Measurements from ENCODE around the gene FBXL20.

The FBXL20 gene

GRCh38 chr17:39225308-39225958 lies 176.0 kb downstream of the FBXL20 start, which contains the start of gene STAC2:
STAC2 (minus strand) TSS chr17:39225945; CDS start chr17:39225502, 443 bp downstream.
- no peak for DNase-seq (ENCODE audit: low read depth in 2 of 2)

GRCh38 chr17:39224778-39225307 lies 176.6 kb downstream of the FBXL20 start:
- no peak for DNase-seq (ENCODE audit: low read depth in 2 of 2)

- DNase-seq (ENCODE audit: low read depth in 2 of 2), result no peak
Measured at GRCh38 chr17:39223907-39224777, 177.3 kb downstream of the FBXL20 start.

- DNase-seq (ENCODE audit: low read depth in 2 of 2), result no peak
Measured at GRCh38 chr17:39222866-39223834, 178.3 kb downstream of the FBXL20 start.

- DNase-seq (ENCODE audit: low read depth in 2 of 2), result no peak
Measured at GRCh38 chr17:39222151-39222550, 179.3 kb downstream of the FBXL20 start.

- DNase-seq (ENCODE audit: low read depth in 2 of 2), result no peak
Measured at GRCh38 chr17:39221572-39221971, 179.9 kb downstream of the FBXL20 start.

GRCh38 chr17:39219647-39220154 lies 181.7 kb downstream of the FBXL20 start:
- no peak for DNase-seq (ENCODE audit: low read depth in 2 of 2)

DNA sequence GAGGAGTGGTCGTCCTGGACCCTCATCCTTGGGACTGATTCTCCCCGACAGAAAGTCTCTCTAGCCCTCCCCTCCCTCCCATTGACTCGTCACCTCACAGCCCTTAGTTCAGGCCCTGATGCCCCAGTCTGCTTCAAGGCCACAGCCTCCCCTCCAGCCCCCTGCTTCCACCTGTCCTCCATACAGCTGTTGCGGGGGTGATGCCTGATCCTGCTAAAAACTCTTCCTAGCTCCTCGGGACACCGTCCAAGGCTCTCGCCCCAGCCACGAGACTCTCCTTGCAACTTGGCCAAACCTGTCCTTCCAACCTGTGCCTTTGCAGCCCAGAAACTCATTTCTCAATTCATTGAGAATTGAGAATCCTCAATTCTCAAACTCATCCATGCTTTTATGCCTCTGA lies 182.5 kb downstream of the FBXL20 start:
- no peak for DNase-seq (ENCODE audit: low read depth in 2 of 2)

DNA sequence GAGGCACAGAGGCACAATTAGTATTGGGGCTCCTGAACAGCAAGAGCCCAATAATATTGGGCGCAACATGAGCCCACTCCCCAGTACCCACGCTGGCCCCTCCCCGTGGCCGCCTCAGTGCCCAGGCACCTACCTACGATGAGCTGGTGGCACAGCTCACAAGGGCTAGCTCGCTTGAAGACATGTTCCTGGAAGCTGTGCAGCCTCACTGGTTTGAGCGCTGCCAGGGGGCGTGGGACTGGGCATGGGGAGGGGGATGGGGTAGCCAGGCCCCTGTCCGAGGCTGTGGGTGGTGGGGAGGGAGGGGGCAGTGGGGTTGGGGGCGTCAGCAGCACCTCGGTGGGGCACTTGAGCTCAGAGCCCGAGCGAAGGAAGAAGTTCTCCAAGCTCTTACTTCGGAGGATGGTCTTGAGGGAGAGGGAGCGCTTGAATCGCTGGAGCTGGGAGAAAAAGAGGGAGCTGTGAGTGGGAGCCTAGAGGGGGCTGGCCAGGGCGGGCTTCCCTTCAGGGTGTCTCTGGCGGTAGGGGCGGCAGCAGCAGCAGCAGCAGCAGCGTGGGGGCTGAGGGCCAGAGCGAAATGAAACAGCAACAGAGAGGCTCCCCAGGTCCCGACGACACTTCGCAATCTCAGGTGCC lies 183.6 kb downstream of the FBXL20 start:
- DNase-seq (ENCODE audit: low read depth in 2 of 2), result no peak

GRCh38 chr17:39213852-39214251 lies 187.6 kb downstream of the FBXL20 start:
- DNase-seq (ENCODE audit: low read depth in 2 of 2), result no peak

- DNase-seq (ENCODE audit: low read depth in 2 of 2), result no peak
Measured at GRCh38 chr17:39212841-39213480, 188.5 kb downstream of the FBXL20 start.

- DNase-seq (ENCODE audit: low read depth in 2 of 2), result no peak
Measured at GRCh38 chr17:39212195-39212810, 189.1 kb downstream of the FBXL20 start.

DNA sequence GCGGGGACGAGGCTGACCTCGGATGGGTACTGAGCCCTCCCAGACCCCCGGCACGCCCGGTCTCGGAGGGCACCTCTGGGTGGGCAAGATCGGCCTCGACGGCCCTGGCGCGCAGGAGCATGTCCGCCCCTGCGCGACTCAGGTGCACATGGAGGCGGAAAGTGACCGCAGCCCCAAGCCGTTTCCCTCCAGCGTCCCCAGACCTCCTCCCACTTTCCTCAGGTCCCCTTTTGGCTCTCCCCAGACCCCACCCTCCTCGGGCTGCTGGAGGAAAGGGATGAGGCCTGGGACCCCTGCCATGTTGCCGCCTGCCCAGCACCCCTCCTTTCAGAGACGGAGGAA lies 191.4 kb downstream of the FBXL20 start:
- DNase-seq (ENCODE audit: low read depth in 2 of 2), result no peak

DNA sequence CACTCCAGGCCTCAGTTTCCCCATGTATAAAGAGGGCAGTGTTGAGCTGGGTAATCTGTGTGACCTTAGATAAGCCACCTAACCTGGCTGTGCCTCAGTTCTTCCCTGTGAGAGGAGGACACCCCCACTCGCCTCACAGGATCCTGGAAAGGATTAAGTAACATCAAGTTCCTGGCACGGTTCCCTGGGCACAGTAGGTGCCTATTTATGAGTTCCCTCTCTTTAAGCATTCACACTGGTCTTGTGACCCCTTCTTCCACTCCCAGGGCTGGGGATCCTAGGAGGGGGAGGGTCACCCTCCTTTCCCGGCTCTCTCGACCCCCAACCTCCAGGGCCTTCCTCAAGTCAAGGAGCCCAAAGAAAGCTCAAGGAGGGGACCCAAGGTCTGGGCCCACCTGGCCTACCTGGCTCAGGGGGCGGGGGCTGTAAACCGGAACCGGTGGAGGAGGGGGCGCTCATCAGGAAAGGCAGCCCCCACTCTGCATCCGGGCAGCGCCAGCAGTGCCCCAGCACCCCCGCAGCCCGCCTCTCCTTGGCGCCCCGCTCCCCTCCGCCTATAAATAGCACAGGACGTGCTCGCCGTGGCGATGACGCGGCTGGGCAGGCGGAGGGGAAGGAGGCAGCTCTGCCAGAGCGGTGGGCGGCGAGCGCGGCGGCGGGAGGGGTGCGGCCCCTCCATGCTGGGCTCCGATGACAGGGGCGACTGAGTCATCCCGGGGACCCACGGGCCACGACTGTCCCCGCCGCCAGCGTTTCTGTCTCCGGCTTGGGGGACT lies 191.9 kb downstream of the FBXL20 start:
- DNase-seq (ENCODE audit: low read depth in 2 of 2), result peak in 1 of 2 donors; percentile 52

- DNase-seq (ENCODE audit: low read depth in 2 of 2), result no peak
Measured at GRCh38 chr17:39208893-39209292, 192.5 kb downstream of the FBXL20 start.

GRCh38 chr17:39208136-39208535 lies 193.3 kb downstream of the FBXL20 start:
- no peak for DNase-seq (ENCODE audit: low read depth in 2 of 2)

DNA sequence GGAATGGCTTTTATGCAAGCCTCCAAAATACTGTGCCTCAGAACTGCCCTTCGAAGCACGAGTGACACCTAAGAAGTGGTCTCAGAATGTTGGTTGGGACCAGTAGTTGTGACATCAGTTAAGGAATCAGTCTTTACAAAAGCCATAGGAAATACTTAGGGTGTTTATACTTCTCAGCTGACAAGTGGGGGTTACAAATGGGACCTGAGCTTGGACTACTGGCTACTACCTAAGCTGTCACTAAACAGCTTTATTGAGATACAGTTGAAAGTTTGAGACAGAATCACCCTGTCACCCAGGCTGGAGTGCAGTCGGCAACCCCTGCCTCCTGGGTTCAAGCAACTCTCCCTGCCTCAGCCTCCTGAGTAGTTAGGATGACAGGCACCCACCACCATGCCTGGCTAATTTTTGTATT lies 196.3 kb downstream of the FBXL20 start:
- no peak for DNase-seq (ENCODE audit: low read depth in 2 of 2)

- DNase-seq (ENCODE audit: low read depth in 2 of 2), result no peak
Measured at GRCh38 chr17:39204245-39204644, 197.2 kb downstream of the FBXL20 start.

All from activated CD4-positive, alpha-beta T cell treated with anti-CD3 and anti-CD28 coated beads for 24 hours (primary cell).